HCT116 (cell line): ENCODE measurements around the gene C19orf44. TPM values are rescaled to one million over a fixed set of nuclear protein-coding genes. Genes with fewer than 3 reads are reported as not detected.

Experiments used
- ATAC-seq: fragments of 200-7000 bp; cut with Tn5 transposase; 2 replicates; pipeline ENCODE4 v1.9.1; 2020; ENCODE audit warnings: mild to moderate bottlenecking, moderate library complexity
- BruUV-seq: library from RNA; stranded (reverse); fragments of 400-500 nt; replicated peaks from 2 replicates; lab custom pipeline; 2021; lab: Mats Ljungman, UMichigan
- CTCF ChIA-PET: fragments of 300-600 bp; sonication (Branson Sonifier 250); formaldehyde crosslinking; loops from one replicate; lab custom pipeline; 2021; ENCODE audit warnings: antibody characterized with exemption; lab: Charles Lee
- POLR2A ChIA-PET: fragments of 300-600, 350-600 bp; sonication (Branson Sonifier 250); formaldehyde crosslinking; loops from one replicate; lab custom pipeline; 2021; ENCODE audit warnings: antibody characterized with exemption; lab: Charles Lee
- RAD21 ChIA-PET, 2 experiments: fragments of 300-600 bp; sonication (Branson Sonifier 250); formaldehyde crosslinking; loops; one replicate each; lab custom pipeline; 2023; ENCODE audit warnings: low total read pairs in 2 of 2; ENCODE audit not compliant: uncharacterized antibody in 2 of 2, unreplicated experiment in 2 of 2, low non-redundant PET in 1 of 2; lab: Charles Lee
- DNase-seq: peaks from one replicate; pipeline ENCODE4 v3.0.0-alpha.2; 2010; ENCODE audit warnings: low read depth, low spot score
- H2AFZ ChIP-seq: fragments of 200-600 bp; shearing (Covaris generic), sonication (generic); 2 replicates; pipeline ENCODE4 v1.6.1; 2017; ENCODE audit warnings: low read depth, mixed run types, mixed read lengths, antibody characterized with exemption, low read length; ENCODE audit not compliant: poor library complexity, severe bottlenecking
- H3K27ac ChIP-seq: 2 replicates; pipeline ENCODE4 v1.5.1; 2012; ENCODE audit warnings: low read depth, low read length
- H3K27me3 ChIP-seq: fragments of 200-600 bp; sonication (generic); 2 replicates; pipeline ENCODE4 v1.6.1; 2016; ENCODE audit warnings: mixed run types, low read length, mixed read lengths; ENCODE audit not compliant: insufficient read depth
- H3K36me3 ChIP-seq, 2 experiments: fragments of 200-500 bp in 1 of 2; fragments of 200-600 bp in 1 of 2; sonication (Bioruptor generic) in 1 of 2; sonication (generic) in 1 of 2; 2 replicates each; pipeline versions ENCODE4 v1.5.1 to v1.6.1; 2014 to 2016; ENCODE audit warnings: low read length in 2 of 2, inconsistent platforms in 1 of 2, mixed read lengths in 1 of 2, mixed run types in 1 of 2; ENCODE audit not compliant: insufficient read depth in 2 of 2, control insufficient read depth in 1 of 2
- H3K4me1 ChIP-seq, 2 experiments: fragments of 200-600 bp in 1 of 2; sonication (generic) in 1 of 2; 2 replicates each; pipeline versions ENCODE4 v1.5.1 to v1.6.1; 2012 to 2017; ENCODE audit warnings: low read length in 2 of 2, inconsistent platforms in 1 of 2, mild to moderate bottlenecking in 1 of 2, mixed read lengths in 1 of 2, mixed run types in 1 of 2, moderate library complexity in 1 of 2; ENCODE audit not compliant: insufficient read depth in 2 of 2, control insufficient read depth in 1 of 2
- H3K4me2 ChIP-seq: fragments of 200-600 bp; sonication (generic); 2 replicates; pipeline ENCODE4 v1.6.1; 2017; ENCODE audit warnings: mixed run types, low read length, mixed read lengths
- H3K4me3 ChIP-seq, 2 experiments: fragments of 200-600 bp in 1 of 2; sonication (generic) in 1 of 2; replicated peaks in 1 of 2; 2 replicates each; pipeline ENCODE4 v1.5.1; 2011 to 2016; ENCODE audit warnings: low read length in 2 of 2, control low read depth in 1 of 2, low read depth in 1 of 2, mild to moderate bottlenecking in 1 of 2, mixed read lengths in 1 of 2, mixed run types in 1 of 2
- H3K79me2 ChIP-seq: fragments of 200-600 bp; sonication (generic); 2 replicates; pipeline ENCODE4 v1.6.1; 2017; ENCODE audit warnings: mild to moderate bottlenecking, mixed run types, low read length, moderate library complexity, mixed read lengths; ENCODE audit not compliant: insufficient read depth
- H3K9ac ChIP-seq: fragments of 200-600 bp; sonication (generic); 2 replicates; pipeline ENCODE4 v1.6.1; 2016; ENCODE audit warnings: low read length, mixed read lengths
- H3K9me2 ChIP-seq: fragments of 200-600 bp; sonication (generic), shearing (Covaris generic); 2 replicates; pipeline ENCODE4 v1.6.1; 2017; ENCODE audit warnings: mixed run types, mild to moderate bottlenecking, moderate library complexity; ENCODE audit not compliant: insufficient read depth
- H3K9me3 ChIP-seq, 2 experiments: fragments of 200-500 bp in 1 of 2; fragments of 200-600 bp in 1 of 2; sonication (Bioruptor generic) in 1 of 2; sonication (generic) in 1 of 2; 2 replicates each; pipeline ENCODE4 v1.6.1; 2014 to 2017; ENCODE audit warnings: low read length in 2 of 2, mixed read lengths in 2 of 2, inconsistent platforms in 1 of 2, low read depth in 1 of 2, mild to moderate bottlenecking in 1 of 2, mixed run types in 1 of 2, moderate library complexity in 1 of 2; ENCODE audit not compliant: control insufficient read depth in 1 of 2, insufficient read depth in 1 of 2
- H4K20me1 ChIP-seq: fragments of 200-600 bp; sonication (generic), shearing (Covaris generic); 2 replicates; pipeline ENCODE4 v1.6.1; 2017; ENCODE audit warnings: mixed run types, mild to moderate bottlenecking, moderate library complexity; ENCODE audit not compliant: insufficient read depth
- CBX3 ChIP-seq: IDR thresholded peaks from 2 replicates; pipeline ENCODE4 v1.6.1; 2012; ENCODE audit warnings: low read depth
- ELF1 ChIP-seq: IDR thresholded peaks from 2 replicates; pipeline ENCODE4 v1.6.1; 2012; ENCODE audit warnings: low read depth, borderline replicate concordance
- EZH2phosphoT487 ChIP-seq: fragments of 200-600 bp; IDR thresholded peaks from 2 replicates; pipeline ENCODE4 v1.6.1; 2018; ENCODE audit warnings: antibody characterized with exemption, borderline replicate concordance
- JUND ChIP-seq: IDR thresholded peaks from 2 replicates; pipeline ENCODE4 v1.6.1; 2012
- POLR2AphosphoS5 ChIP-seq: IDR thresholded peaks from 2 replicates; pipeline ENCODE4 v1.6.1; 2011; ENCODE audit warnings: mild to moderate bottlenecking, low read depth, low read length, moderate library complexity
- RAD21 ChIP-seq: IDR thresholded peaks from 2 replicates; pipeline ENCODE4 v1.6.1; 2012; ENCODE audit warnings: low read depth, mild to moderate bottlenecking
- YY1 ChIP-seq: IDR thresholded peaks from 2 replicates; pipeline ENCODE4 v1.6.1; 2011; ENCODE audit warnings: low read length, low read depth, moderate library complexity, mild to moderate bottlenecking; ENCODE audit not compliant: insufficient replicate concordance; ENCODE audit errors: extremely low read depth
- ZNF274 ChIP-seq: fragments of 200-500 bp; sonication (Bioruptor generic); IDR thresholded peaks from 2 replicates; pipeline ENCODE4 v1.6.1; 2014; ENCODE audit warnings: mild to moderate bottlenecking, low read depth, low read length, inconsistent platforms
- intact Hi-C: fragments of 100-400 bp; cut with micrococcal nuclease; formaldehyde crosslinking; loops from 2 replicates; pipeline ENCODE4 v1.10.0; 2022
- total RNA-seq: library from RNA; stranded (reverse); gene quantifications from one replicate; pipeline ENCODE4 v1.2.1, GENCODE V29; 2021; ENCODE audit not compliant: unreplicated experiment
- TF ChIP-seq, protein P1 (sequence below), 3 experiments: fragments of 200-600 bp in 1 of 3; sonication (generic) in 1 of 3; IDR thresholded peaks in 2 of 3; conservative IDR thresholded peaks in 1 of 3; 2 replicates each; pipeline ENCODE4 v1.5.1; 2012 to 2017; ENCODE audit warnings: low read depth in 2 of 3, low read length in 2 of 3, antibody characterized with exemption in 1 of 3, borderline replicate concordance in 1 of 3, control low read depth in 1 of 3, mild to moderate bottlenecking in 1 of 3, mixed read lengths in 1 of 3, mixed run types in 1 of 3, moderate library complexity in 1 of 3; ENCODE audit not compliant: insufficient read depth in 1 of 3
- TF ChIP-seq, protein P2 (sequence below): IDR thresholded peaks from 2 replicates; pipeline ENCODE4 v1.6.1; 2012; ENCODE audit warnings: low read depth

C19orf44 gene
- total RNA-seq, 1 experiment from 2014 or later, result 6.8 TPM

GRCh38 chr19:16569609-16570320 lies 73.6 kb downstream of the C19orf44 start:
- Histone ChIP-seq H4K20me1 (no peaks in the 10 kb centered on the region), H3K4me1 (peaks cover 12 to 42% of the 10 kb centered on the region in 2 experiments)
- CTCF ChIA-PET, result no interaction called here
- POLR2A ChIA-PET, result no interaction called here
- TF ChIP-seq ZNF274, result no peak
- no peak for TF ChIP-seq POLR2AphosphoS5
- no peak for TF ChIP-seq YY1
- no peak for TF ChIP-seq EZH2phosphoT487
- TF ChIP-seq, protein P1, sequence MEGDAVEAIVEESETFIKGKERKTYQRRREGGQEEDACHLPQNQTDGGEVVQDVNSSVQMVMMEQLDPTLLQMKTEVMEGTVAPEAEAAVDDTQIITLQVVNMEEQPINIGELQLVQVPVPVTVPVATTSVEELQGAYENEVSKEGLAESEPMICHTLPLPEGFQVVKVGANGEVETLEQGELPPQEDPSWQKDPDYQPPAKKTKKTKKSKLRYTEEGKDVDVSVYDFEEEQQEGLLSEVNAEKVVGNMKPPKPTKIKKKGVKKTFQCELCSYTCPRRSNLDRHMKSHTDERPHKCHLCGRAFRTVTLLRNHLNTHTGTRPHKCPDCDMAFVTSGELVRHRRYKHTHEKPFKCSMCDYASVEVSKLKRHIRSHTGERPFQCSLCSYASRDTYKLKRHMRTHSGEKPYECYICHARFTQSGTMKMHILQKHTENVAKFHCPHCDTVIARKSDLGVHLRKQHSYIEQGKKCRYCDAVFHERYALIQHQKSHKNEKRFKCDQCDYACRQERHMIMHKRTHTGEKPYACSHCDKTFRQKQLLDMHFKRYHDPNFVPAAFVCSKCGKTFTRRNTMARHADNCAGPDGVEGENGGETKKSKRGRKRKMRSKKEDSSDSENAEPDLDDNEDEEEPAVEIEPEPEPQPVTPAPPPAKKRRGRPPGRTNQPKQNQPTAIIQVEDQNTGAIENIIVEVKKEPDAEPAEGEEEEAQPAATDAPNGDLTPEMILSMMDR (IDR thresholded peaks at IDR 0.05 in 2 of 3, conservative IDR thresholded peaks at IDR 0.05 in 1 of 3; ENCODE audit: borderline replicate concordance in 1 of 3, insufficient read depth in 1 of 3, low read depth in 2 of 3, low read length in 2 of 3), result no peak
- no peak for TF ChIP-seq ELF1
- no peak for TF ChIP-seq CBX3
- TF ChIP-seq RAD21, result no peak
- TF ChIP-seq, protein P2, sequence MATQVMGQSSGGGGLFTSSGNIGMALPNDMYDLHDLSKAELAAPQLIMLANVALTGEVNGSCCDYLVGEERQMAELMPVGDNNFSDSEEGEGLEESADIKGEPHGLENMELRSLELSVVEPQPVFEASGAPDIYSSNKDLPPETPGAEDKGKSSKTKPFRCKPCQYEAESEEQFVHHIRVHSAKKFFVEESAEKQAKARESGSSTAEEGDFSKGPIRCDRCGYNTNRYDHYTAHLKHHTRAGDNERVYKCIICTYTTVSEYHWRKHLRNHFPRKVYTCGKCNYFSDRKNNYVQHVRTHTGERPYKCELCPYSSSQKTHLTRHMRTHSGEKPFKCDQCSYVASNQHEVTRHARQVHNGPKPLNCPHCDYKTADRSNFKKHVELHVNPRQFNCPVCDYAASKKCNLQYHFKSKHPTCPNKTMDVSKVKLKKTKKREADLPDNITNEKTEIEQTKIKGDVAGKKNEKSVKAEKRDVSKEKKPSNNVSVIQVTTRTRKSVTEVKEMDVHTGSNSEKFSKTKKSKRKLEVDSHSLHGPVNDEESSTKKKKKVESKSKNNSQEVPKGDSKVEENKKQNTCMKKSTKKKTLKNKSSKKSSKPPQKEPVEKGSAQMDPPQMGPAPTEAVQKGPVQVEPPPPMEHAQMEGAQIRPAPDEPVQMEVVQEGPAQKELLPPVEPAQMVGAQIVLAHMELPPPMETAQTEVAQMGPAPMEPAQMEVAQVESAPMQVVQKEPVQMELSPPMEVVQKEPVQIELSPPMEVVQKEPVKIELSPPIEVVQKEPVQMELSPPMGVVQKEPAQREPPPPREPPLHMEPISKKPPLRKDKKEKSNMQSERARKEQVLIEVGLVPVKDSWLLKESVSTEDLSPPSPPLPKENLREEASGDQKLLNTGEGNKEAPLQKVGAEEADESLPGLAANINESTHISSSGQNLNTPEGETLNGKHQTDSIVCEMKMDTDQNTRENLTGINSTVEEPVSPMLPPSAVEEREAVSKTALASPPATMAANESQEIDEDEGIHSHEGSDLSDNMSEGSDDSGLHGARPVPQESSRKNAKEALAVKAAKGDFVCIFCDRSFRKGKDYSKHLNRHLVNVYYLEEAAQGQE, result no peak
- no peak for TF ChIP-seq JUND
- TF ChIP-seq, all 23 proteins: peak for 0
- Histone ChIP-seq H3K27me3 (no peaks in the 10 kb centered on the region), H3K36me3 (peaks cover 10 to 25% of the 10 kb centered on the region in 2 experiments), H3K4me2 (peak overlapping the region; percentile 37; the same call in 1 of the 2 replicates), H2AFZ (no peak overlapping the region), H3K9me2 (no peaks in the 10 kb centered on the region), H3K27ac (peak overlapping the region; percentile 24), H3K4me3 (no peak overlapping the region), H3K9ac (0 out of 2 replicates have a peak overlapping the region, but pooled peaks have one; percentile 16), H3K9me3 (no peaks in the 10 kb centered on the region), H3K79me2 (peaks cover 70% of the 10 kb centered on the region)
- no TSS peak for BruUV-seq
- RAD21 ChIA-PET, result no interaction called here
- intact Hi-C loops, result no loop called here
- ATAC-seq (no peak), DNase-seq (no peak)

Other genes starting within 250 kb of the C19orf44 start
- gene KLF2, start 171.6 kb upstream of the C19orf44 start, total RNA-seq, result 39.4 TPM
- 37.7 TPM for gene EPS15L1, start 24.4 kb upstream of the C19orf44 start, total RNA-seq
- gene CALR3, start 227 bp upstream of the C19orf44 start, total RNA-seq, result not detected
- 65.8 TPM for gene CHERP, start 46.0 kb downstream of the C19orf44 start, total RNA-seq
- gene SLC35E1, start 76.0 kb downstream of the C19orf44 start, total RNA-seq, result 49.1 TPM
- gene MED26, start 131.8 kb downstream of the C19orf44 start, total RNA-seq, result 13.3 TPM
- gene SMIM7, start 163.8 kb downstream of the C19orf44 start, total RNA-seq, result 66.4 TPM
- 9.0 TPM for gene TMEM38A, start 164.7 kb downstream of the C19orf44 start, total RNA-seq
- 0.22 TPM for gene NWD1, start 223.5 kb downstream of the C19orf44 start, total RNA-seq